ENCODE results near the gene RAB30. TPM values are rescaled to one million over a fixed set of nuclear protein-coding genes. Genes with fewer than 3 reads are reported as not detected.

Gene RAB30
- total and polyA plus RNA-seq, 2 experiments from 2014 or later = 2.5 to 10.2 TPM

- H3K9me2 ChIP-seq (replicated peaks; ENCODE audit: insufficient read depth) = no peaks in the 10 kb centered on the region
- TF ChIP-seq, protein P1, sequence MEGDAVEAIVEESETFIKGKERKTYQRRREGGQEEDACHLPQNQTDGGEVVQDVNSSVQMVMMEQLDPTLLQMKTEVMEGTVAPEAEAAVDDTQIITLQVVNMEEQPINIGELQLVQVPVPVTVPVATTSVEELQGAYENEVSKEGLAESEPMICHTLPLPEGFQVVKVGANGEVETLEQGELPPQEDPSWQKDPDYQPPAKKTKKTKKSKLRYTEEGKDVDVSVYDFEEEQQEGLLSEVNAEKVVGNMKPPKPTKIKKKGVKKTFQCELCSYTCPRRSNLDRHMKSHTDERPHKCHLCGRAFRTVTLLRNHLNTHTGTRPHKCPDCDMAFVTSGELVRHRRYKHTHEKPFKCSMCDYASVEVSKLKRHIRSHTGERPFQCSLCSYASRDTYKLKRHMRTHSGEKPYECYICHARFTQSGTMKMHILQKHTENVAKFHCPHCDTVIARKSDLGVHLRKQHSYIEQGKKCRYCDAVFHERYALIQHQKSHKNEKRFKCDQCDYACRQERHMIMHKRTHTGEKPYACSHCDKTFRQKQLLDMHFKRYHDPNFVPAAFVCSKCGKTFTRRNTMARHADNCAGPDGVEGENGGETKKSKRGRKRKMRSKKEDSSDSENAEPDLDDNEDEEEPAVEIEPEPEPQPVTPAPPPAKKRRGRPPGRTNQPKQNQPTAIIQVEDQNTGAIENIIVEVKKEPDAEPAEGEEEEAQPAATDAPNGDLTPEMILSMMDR (IDR thresholded peaks at IDR 0.05; ENCODE audit: poor library complexity) = no peak
- TF ChIP-seq EZH2phosphoT487 (IDR thresholded peaks at IDR 0.05; ENCODE audit: low read depth, severe bottlenecking, unreplicated experiment) (no peak), EZH2 (IDR thresholded peaks at IDR 0.05; ENCODE audit: borderline replicate concordance) (no peak)
- 91% methylated on average over 6 of the region's 6 CpGs for WGBS (ENCODE audit: low lambda C conversion rate, missing lambda C conversion rate)
Measured at GRCh38 chr11:82981852-82982251, 89.8 kb downstream of the RAB30 start.

GRCh38 chr11:82980947-82981346, 90.8 kb downstream of the RAB30 start:
- Histone ChIP-seq H3K4me1 (ENCODE audit: insufficient read depth) (no peaks in the 10 kb centered on the region), H3K4me2 (no peak overlapping the region), H3K9me2 (replicated peaks; ENCODE audit: insufficient read depth) (no peaks in the 10 kb centered on the region), H3K4me3 (no peak overlapping the region), H4K20me1 (ENCODE audit: insufficient read depth, poor library complexity, severe bottlenecking) (no peaks in the 10 kb centered on the region), H2AFZ (no peak overlapping the region), H3K36me3 (replicated peaks; ENCODE audit: insufficient read depth, low read depth) (no peaks in the 10 kb centered on the region), H3K79me2 (no peaks in the 10 kb centered on the region), H3K9me3 (ENCODE audit: low read depth) (no peaks in the 10 kb centered on the region), H3K27ac (no peak overlapping the region), H3K27me3 (no peaks in the 10 kb centered on the region)
- DNase-seq (ENCODE audit: low spot score) = no peak
- TF ChIP-seq EZH2phosphoT487 (IDR thresholded peaks at IDR 0.05; ENCODE audit: low read depth, severe bottlenecking, unreplicated experiment) (no peak), EZH2 (IDR thresholded peaks at IDR 0.05; ENCODE audit: borderline replicate concordance) (no peak)
- TF ChIP-seq, protein P1 (IDR thresholded peaks at IDR 0.05; ENCODE audit: poor library complexity) = no peak
- WGBS (ENCODE audit: low lambda C conversion rate, missing lambda C conversion rate) = 89% methylated on average over 4 of the region's 4 CpGs

More at GRCh38 chr11:82981852-82982251, 89.8 kb downstream of the RAB30 start:
- Histone ChIP-seq H3K4me3 (no peak overlapping the region), H2AFZ (no peak overlapping the region), H3K79me2 (no peaks in the 10 kb centered on the region), H3K27ac (no peak overlapping the region), H3K36me3 (replicated peaks; ENCODE audit: insufficient read depth, low read depth) (no peaks in the 10 kb centered on the region), H3K4me1 (ENCODE audit: insufficient read depth) (no peaks in the 10 kb centered on the region), H3K27me3 (no peaks in the 10 kb centered on the region), H4K20me1 (ENCODE audit: insufficient read depth, poor library complexity, severe bottlenecking) (no peaks in the 10 kb centered on the region), H3K4me2 (no peak overlapping the region), H3K9me3 (ENCODE audit: low read depth) (no peaks in the 10 kb centered on the region)
- no peak for DNase-seq (ENCODE audit: low spot score)

DNA sequence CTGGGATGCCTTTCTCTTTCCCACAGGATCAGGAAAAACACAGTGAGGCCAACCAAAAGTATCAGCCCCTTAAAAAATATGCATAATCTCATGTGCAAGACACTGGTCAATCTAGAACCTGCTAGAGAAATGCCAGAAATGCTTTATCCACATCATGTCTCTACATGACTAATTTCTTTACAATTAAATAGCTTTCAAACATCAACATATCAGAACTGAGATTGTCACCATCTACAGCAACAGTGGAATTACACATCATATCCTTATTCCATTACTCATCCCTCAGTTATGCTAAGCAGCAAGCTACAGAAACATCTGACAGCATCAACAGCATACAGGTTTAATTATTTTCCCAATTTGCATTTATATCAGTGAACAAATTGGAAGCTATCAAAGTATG, 91.4 kb downstream of the RAB30 start:
- Histone ChIP-seq H3K27me3 (no peaks in the 10 kb centered on the region), H3K9me2 (replicated peaks; ENCODE audit: insufficient read depth) (no peaks in the 10 kb centered on the region), H4K20me1 (ENCODE audit: insufficient read depth, poor library complexity, severe bottlenecking) (no peaks in the 10 kb centered on the region), H3K4me2 (no peak overlapping the region), H3K27ac (no peak overlapping the region), H3K36me3 (replicated peaks; ENCODE audit: insufficient read depth, low read depth) (no peaks in the 10 kb centered on the region), H2AFZ (no peak overlapping the region), H3K4me3 (no peak overlapping the region), H3K79me2 (no peaks in the 10 kb centered on the region), H3K4me1 (ENCODE audit: insufficient read depth) (no peaks in the 10 kb centered on the region), H3K9me3 (ENCODE audit: low read depth) (no peaks in the 10 kb centered on the region)
- no peak for TF ChIP-seq EZH2 (IDR thresholded peaks at IDR 0.05; ENCODE audit: borderline replicate concordance)
- TF ChIP-seq, protein P1 (IDR thresholded peaks at IDR 0.05; ENCODE audit: poor library complexity) = no peak
- DNase-seq (ENCODE audit: low spot score) = no peak

DNA sequence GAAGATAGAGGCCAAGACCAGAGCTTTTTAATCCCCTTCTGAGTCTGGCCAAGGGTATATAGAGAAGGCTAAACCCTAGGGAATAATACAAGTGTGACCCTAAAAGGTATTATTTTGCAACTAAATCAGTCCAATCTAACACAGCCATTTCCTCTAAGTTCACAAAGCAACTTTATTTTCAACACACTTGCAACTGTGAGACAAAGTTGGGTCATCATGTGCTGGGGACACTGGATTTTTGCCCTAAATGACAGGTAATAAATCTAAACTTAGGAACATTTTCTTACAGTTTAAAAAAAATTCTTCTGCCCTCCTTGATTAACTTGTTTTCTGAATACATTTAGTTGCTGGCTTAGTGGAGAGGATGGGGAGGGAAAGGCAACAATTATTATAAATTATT, 91.9 kb downstream of the RAB30 start:
- no peaks in the 10 kb centered on the region for H3K9me2 ChIP-seq (replicated peaks; ENCODE audit: insufficient read depth)
- H4K20me1 ChIP-seq (ENCODE audit: insufficient read depth, poor library complexity, severe bottlenecking) = no peaks in the 10 kb centered on the region
- H3K27me3 ChIP-seq = no peaks in the 10 kb centered on the region
- H3K9me3 ChIP-seq (ENCODE audit: low read depth) = no peaks in the 10 kb centered on the region
- H3K27ac ChIP-seq = no peak overlapping the region
- no peak overlapping the region for H3K4me3 ChIP-seq
- H3K4me1 ChIP-seq (ENCODE audit: insufficient read depth) = no peaks in the 10 kb centered on the region
- H2AFZ ChIP-seq = no peak overlapping the region
- no peaks in the 10 kb centered on the region for H3K79me2 ChIP-seq
- DNase-seq (ENCODE audit: low spot score) = no peak
- no peaks in the 10 kb centered on the region for H3K36me3 ChIP-seq (replicated peaks; ENCODE audit: insufficient read depth, low read depth)
- H3K4me2 ChIP-seq = no peak overlapping the region
- TF ChIP-seq EZH2 (IDR thresholded peaks at IDR 0.05; ENCODE audit: borderline replicate concordance) (no peak), EZH2phosphoT487 (IDR thresholded peaks at IDR 0.05; ENCODE audit: low read depth, severe bottlenecking, unreplicated experiment) (no peak)
- TF ChIP-seq, protein P1 (IDR thresholded peaks at IDR 0.05; ENCODE audit: poor library complexity) = no peak

All from hepatocyte (in vitro differentiated cells).